HG03280 (cell line): Measurements from ENCODE around the gene TEP1.

ENCODE experiments used
- ATAC-seq: cut with Tn5 transposase; IDR thresholded peaks from one replicate; pipeline ENCODE4 v1.9.1; 2021; ENCODE audit warnings: mild to moderate bottlenecking, moderate library complexity; ENCODE audit not compliant: unreplicated experiment

The TEP1 gene

GRCh38 chr14:20434701-20435581, 21.6 kb upstream of the TEP1 start:
- ATAC-seq, result no peak

- no peak for ATAC-seq
Observed at GRCh38 chr14:20429801-20430669, 16.7 kb upstream of the TEP1 start.

GRCh38 chr14:20428802-20429201, 15.5 kb upstream of the TEP1 start:
- ATAC-seq, result no peak

GRCh38 chr14:20428010-20428365, 14.7 kb upstream of the TEP1 start:
- peak; percentile 24 for ATAC-seq

- peak; percentile 56 for ATAC-seq
Observed at GRCh38 chr14:20427231-20428009, 14.1 kb upstream of the TEP1 start.

GRCh38 chr14:20424851-20425250, 11.6 kb upstream of the TEP1 start:
- ATAC-seq, result no peak

GRCh38 chr14:20422886-20423285, 9.6 kb upstream of the TEP1 start:
- ATAC-seq, result no peak

GRCh38 chr14:20421267-20421666, 8.0 kb upstream of the TEP1 start:
- no peak for ATAC-seq

- ATAC-seq, result no peak
Observed at GRCh38 chr14:20419419-20419818, 6.1 kb upstream of the TEP1 start.

- ATAC-seq, result no peak
Observed at GRCh38 chr14:20418501-20418909, 5.2 kb upstream of the TEP1 start.

GRCh38 chr14:20417250-20418186, 4.2 kb upstream of the TEP1 start:
- ATAC-seq, result no peak

- ATAC-seq, result no peak
Observed at GRCh38 chr14:20416223-20416622, 2.9 kb upstream of the TEP1 start.

GRCh38 chr14:20415782-20416206, 2.5 kb upstream of the TEP1 start:
- ATAC-seq, result peak; percentile 33

- ATAC-seq, result no peak
Observed at GRCh38 chr14:20413744-20414082, 412 bp upstream of the TEP1 start.

- ATAC-seq, result peak; percentile 72
Observed at GRCh38 chr14:20412411-20412810, 890 bp downstream of the TEP1 start.

- ATAC-seq, result no peak
Observed at GRCh38 chr14:20409226-20409625, 4.1 kb downstream of the TEP1 start.

GRCh38 chr14:20403521-20403920, 9.8 kb downstream of the TEP1 start:
- no peak for ATAC-seq

GRCh38 chr14:20400965-20401593, 12.2 kb downstream of the TEP1 start:
- ATAC-seq, result no peak

- no peak for ATAC-seq
Observed at GRCh38 chr14:20400589-20400964, 12.7 kb downstream of the TEP1 start.

- no peak for ATAC-seq
Observed at GRCh38 chr14:20397511-20397910, 15.8 kb downstream of the TEP1 start.
